ENCODE results near the gene TRPM4. TPM values are rescaled to one million over a fixed set of nuclear protein-coding genes. Genes with fewer than 3 reads are reported as not detected.

The TRPM4 gene
- total and polyA plus RNA-seq, 2 donors (not counting 3 experiments of a cell fraction or from before 2014, with no cell fraction given) = 17.6 to 38.9 TPM

DNA sequence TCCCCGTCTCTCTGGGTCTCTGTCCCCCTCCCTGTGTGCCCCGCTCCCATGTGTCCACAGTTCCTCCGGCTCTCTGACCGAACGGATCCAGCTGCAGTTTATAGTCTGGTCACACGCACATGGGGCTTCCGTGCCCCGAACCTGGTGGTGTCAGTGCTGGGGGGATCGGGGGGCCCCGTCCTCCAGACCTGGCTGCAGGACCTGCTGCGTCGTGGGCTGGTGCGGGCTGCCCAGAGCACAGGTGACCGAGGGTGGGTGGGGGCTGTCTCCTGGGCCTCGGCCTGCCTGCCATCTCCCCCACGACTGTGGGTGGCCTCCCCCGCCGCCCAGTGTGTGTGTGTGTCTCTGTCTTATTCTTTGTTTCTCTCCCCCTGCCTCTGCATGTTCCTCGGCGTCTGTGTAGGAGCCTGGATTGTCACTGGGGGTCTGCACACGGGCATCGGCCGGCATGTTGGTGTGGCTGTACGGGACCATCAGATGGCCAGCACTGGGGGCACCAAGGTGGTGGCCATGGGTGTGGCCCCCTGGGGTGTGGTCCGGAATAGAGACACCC, 10.3 kb downstream of the TRPM4 start:
- dilution Hi-C loops (cut with MboI; ENCODE audit: extremely low pct_ligation_motif_present, low sequenced_read_pairs) = no loop called here
- no peak overlapping the region for H3K27ac ChIP-seq (ENCODE audit: insufficient read depth, low read depth, low read length)
- no peak overlapping the region for H3K9ac ChIP-seq (replicated peaks; ENCODE audit: extremely low read depth, insufficient read depth, low read length)
- intact Hi-C loops (cut with micrococcal nuclease) = no loop called here
- H3K9me1 ChIP-seq (replicated peaks; ENCODE audit: control insufficient read depth, extremely low read depth, insufficient read depth, low read length) = no peaks in the 10 kb centered on the region
- H3K4me3 ChIP-seq (replicated peaks in 1 of 3; ENCODE audit: insufficient read depth in 1 of 3, low read depth in 1 of 3, low read length in 3 of 3) = no peak overlapping the region
- TF ChIP-seq FOS (IDR thresholded peaks at IDR 0.05; ENCODE audit: borderline replicate concordance, insufficient read depth, low read length) (no peak), MYC (IDR thresholded peaks at IDR 0.05; ENCODE audit: low read depth, low read length) (no peak), GATA2 (IDR thresholded peaks at IDR 0.05; ENCODE audit: insufficient read depth, insufficient read length, low read depth, low read length) (no peak), EZH2 (IDR thresholded peaks at IDR 0.05; ENCODE audit: borderline replicate concordance, low read depth, low read length, severe bottlenecking) (no peak), POLR2AphosphoS5 (IDR thresholded peaks at IDR 0.05; ENCODE audit: insufficient read depth, low read depth, low read length) (no peak)
- TF ChIP-seq, protein P1, sequence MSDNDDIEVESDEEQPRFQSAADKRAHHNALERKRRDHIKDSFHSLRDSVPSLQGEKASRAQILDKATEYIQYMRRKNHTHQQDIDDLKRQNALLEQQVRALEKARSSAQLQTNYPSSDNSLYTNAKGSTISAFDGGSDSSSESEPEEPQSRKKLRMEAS (IDR thresholded peaks at IDR 0.05; ENCODE audit: insufficient read depth, insufficient read length) = no peak
- H3K79me2 ChIP-seq (ENCODE audit: control insufficient read depth, insufficient read depth, low read length) = no peaks in the 10 kb centered on the region
- DNase-seq (ENCODE audit: low read depth, low spot score) (no peak), FAIRE-seq (no peak)
- BruUV-seq (replicated peaks) = no TSS peak
- H3K27me3 ChIP-seq (ENCODE audit: control insufficient read depth in 2 of 2, insufficient read depth in 2 of 2, low read length in 2 of 2) = no peaks in the 10 kb centered on the region
- H3K9me3 ChIP-seq (replicated peaks; ENCODE audit: control insufficient read depth, insufficient read depth, low read length) = no peaks in the 10 kb centered on the region
- no peak overlapping the region for H2AFZ ChIP-seq (ENCODE audit: low read depth, low read length)
- no peaks in the 10 kb centered on the region for H4K20me1 ChIP-seq (replicated peaks; ENCODE audit: control insufficient read depth, extremely low read depth, insufficient read depth, low read length)
- ChIA-PET CTCF (interaction anchor here (1.8 kb wide), 1 partner anchor 30 kb away, joined by 11 read pairs; no protein-coding TSS in a partner anchor), POLR2A (no interaction called here)
- H3K36me3 ChIP-seq (ENCODE audit: control insufficient read depth in 2 of 2, extremely low read depth in 1 of 2, insufficient read depth in 2 of 2, low read length in 2 of 2) = peaks cover 0 to 11% of the 10 kb centered on the region in 2 experiments
- H3K4me2 ChIP-seq (ENCODE audit: insufficient read depth, low read length) = no peak overlapping the region
- peaks cover 12% of the 10 kb centered on the region for H3K4me1 ChIP-seq (ENCODE audit: control insufficient read depth, extremely low read depth, insufficient read depth, low read length)

DNA sequence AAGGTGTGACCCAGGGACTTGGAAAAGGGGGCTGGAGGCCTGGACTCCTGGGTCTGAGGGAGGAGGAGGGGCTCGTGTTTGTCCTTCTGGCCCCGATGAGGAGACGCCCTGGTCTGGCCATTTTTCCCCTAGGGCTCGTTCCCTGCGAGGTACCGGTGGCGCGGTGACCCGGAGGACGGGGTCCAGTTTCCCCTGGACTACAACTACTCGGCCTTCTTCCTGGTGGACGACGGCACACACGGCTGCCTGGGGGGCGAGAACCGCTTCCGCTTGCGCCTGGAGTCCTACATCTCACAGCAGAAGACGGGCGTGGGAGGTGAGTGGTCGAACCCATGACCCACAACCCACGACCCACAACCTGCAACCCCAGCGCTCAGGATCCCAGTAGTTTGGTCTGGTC, 10.8 kb downstream of the TRPM4 start:
- ChIA-PET POLR2A (no interaction called here), CTCF (interaction anchor here (1.8 kb wide), 1 partner anchor 30 kb away, joined by 11 read pairs; no protein-coding TSS in a partner anchor)
- dilution Hi-C loops (cut with MboI; ENCODE audit: extremely low pct_ligation_motif_present, low sequenced_read_pairs) (no loop called here), intact Hi-C loops (cut with micrococcal nuclease) (no loop called here)
- Histone ChIP-seq H3K9me1 (replicated peaks; ENCODE audit: control insufficient read depth, extremely low read depth, insufficient read depth, low read length) (no peaks in the 10 kb centered on the region), H4K20me1 (replicated peaks; ENCODE audit: control insufficient read depth, extremely low read depth, insufficient read depth, low read length) (no peaks in the 10 kb centered on the region), H3K9ac (replicated peaks; ENCODE audit: extremely low read depth, insufficient read depth, low read length) (no peak overlapping the region), H3K9me3 (replicated peaks; ENCODE audit: control insufficient read depth, insufficient read depth, low read length) (no peaks in the 10 kb centered on the region), H3K4me3 (replicated peaks in 1 of 3; ENCODE audit: insufficient read depth in 1 of 3, low read depth in 1 of 3, low read length in 3 of 3) (no peak overlapping the region), H3K27me3 (ENCODE audit: control insufficient read depth in 2 of 2, insufficient read depth in 2 of 2, low read length in 2 of 2) (no peaks in the 10 kb centered on the region), H3K4me2 (ENCODE audit: insufficient read depth, low read length) (no peak overlapping the region), H2AFZ (ENCODE audit: low read depth, low read length) (no peak overlapping the region), H3K79me2 (ENCODE audit: control insufficient read depth, insufficient read depth, low read length) (no peaks in the 10 kb centered on the region), H3K36me3 (ENCODE audit: control insufficient read depth in 2 of 2, extremely low read depth in 1 of 2, insufficient read depth in 2 of 2, low read length in 2 of 2) (peaks cover 0 to 11% of the 10 kb centered on the region in 2 experiments), H3K4me1 (ENCODE audit: control insufficient read depth, extremely low read depth, insufficient read depth, low read length) (peaks cover 12% of the 10 kb centered on the region), H3K27ac (ENCODE audit: insufficient read depth, low read depth, low read length) (no peak overlapping the region)
- no peak for FAIRE-seq
- BruUV-seq (replicated peaks) = no TSS peak
- DNase-seq (ENCODE audit: low read depth, low spot score) = no peak
- TF ChIP-seq, protein P1 (IDR thresholded peaks at IDR 0.05; ENCODE audit: insufficient read depth, insufficient read length) = no peak
- TF ChIP-seq, protein P2, sequence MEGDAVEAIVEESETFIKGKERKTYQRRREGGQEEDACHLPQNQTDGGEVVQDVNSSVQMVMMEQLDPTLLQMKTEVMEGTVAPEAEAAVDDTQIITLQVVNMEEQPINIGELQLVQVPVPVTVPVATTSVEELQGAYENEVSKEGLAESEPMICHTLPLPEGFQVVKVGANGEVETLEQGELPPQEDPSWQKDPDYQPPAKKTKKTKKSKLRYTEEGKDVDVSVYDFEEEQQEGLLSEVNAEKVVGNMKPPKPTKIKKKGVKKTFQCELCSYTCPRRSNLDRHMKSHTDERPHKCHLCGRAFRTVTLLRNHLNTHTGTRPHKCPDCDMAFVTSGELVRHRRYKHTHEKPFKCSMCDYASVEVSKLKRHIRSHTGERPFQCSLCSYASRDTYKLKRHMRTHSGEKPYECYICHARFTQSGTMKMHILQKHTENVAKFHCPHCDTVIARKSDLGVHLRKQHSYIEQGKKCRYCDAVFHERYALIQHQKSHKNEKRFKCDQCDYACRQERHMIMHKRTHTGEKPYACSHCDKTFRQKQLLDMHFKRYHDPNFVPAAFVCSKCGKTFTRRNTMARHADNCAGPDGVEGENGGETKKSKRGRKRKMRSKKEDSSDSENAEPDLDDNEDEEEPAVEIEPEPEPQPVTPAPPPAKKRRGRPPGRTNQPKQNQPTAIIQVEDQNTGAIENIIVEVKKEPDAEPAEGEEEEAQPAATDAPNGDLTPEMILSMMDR (IDR thresholded peaks at IDR 0.05; ENCODE audit: extremely low read depth in 1 of 2, insufficient read depth in 1 of 2, low read depth in 1 of 2, low read length in 2 of 2) = no peak
- no peak for TF ChIP-seq JUN (IDR thresholded peaks at IDR 0.05; ENCODE audit: borderline replicate concordance, insufficient read depth, insufficient read length, low read depth)

Measured in endothelial cell of umbilical vein (primary cell).